OCI-M1 (cell line): ENCODE results near the gene SLC50A1.
A peak's percentile ranks its signal among the peaks of the same experiment; 100 is the strongest.

Experiments
- DNase-seq: peaks from one replicate; lab custom pipeline; 2025; lab: John Stamatoyannopoulos, UW

Gene SLC50A1

GRCh38 chr1:155170806-155171205, 35.2 kb downstream of the SLC50A1 start:
- no peak for DNase-seq

- no peak for DNase-seq
Measured at GRCh38 chr1:155171836-155172731, 36.4 kb downstream of the SLC50A1 start.

GRCh38 chr1:155172732-155173477, 37.3 kb downstream of the SLC50A1 start, which contains the start of gene KRTCAP2:
Gene KRTCAP2 (minus strand): TSS chr1:155173304. CDS start chr1:155173224, 80 bp downstream.
- DNase-seq, result peak; percentile 98

- DNase-seq, result peak; percentile 73
Measured at GRCh38 chr1:155173478-155174323, 38.0 kb downstream of the SLC50A1 start, which contains the start of gene TRIM46. Gene TRIM46 (plus strand): TSS chr1:155173849. CDS start chr1:155173967, 118 bp downstream.

GRCh38 chr1:155174324-155175280, 39.0 kb downstream of the SLC50A1 start:
- DNase-seq, result peak; percentile 38

GRCh38 chr1:155175281-155175926, 39.8 kb downstream of the SLC50A1 start:
- no peak for DNase-seq

GRCh38 chr1:155175927-155176371, 40.3 kb downstream of the SLC50A1 start:
- no peak for DNase-seq

- DNase-seq, result peak; percentile 90
Measured at GRCh38 chr1:155176544-155177071, 41.0 kb downstream of the SLC50A1 start.

GRCh38 chr1:155177192-155177917, 41.7 kb downstream of the SLC50A1 start:
- DNase-seq, result no peak

GRCh38 chr1:155177918-155178281, 42.2 kb downstream of the SLC50A1 start:
- no peak for DNase-seq

GRCh38 chr1:155178441-155179111, 42.9 kb downstream of the SLC50A1 start:
- DNase-seq, result no peak

- DNase-seq, result no peak
Measured at GRCh38 chr1:155179112-155180031, 43.7 kb downstream of the SLC50A1 start.

GRCh38 chr1:155181371-155182051, 45.9 kb downstream of the SLC50A1 start:
- DNase-seq, result no peak

- no peak for DNase-seq
Measured at GRCh38 chr1:155182052-155182550, 46.4 kb downstream of the SLC50A1 start.

GRCh38 chr1:155183775-155184221, 48.1 kb downstream of the SLC50A1 start:
- DNase-seq, result no peak

GRCh38 chr1:155184351-155184811, 48.7 kb downstream of the SLC50A1 start:
- no peak for DNase-seq
